Esophagus muscularis mucosa (tissue), 4 donors: ENCODE results near the gene PIK3CD. TPM values are rescaled to one million over a fixed set of nuclear protein-coding genes. Genes with fewer than 3 reads are reported as not detected.

ENCODE experiments used
- DNase-seq: peaks from one replicate; pipeline ENCODE4 v3.0.0-alpha.2; 2017; ENCODE audit errors: extremely low spot score
- H3K27ac ChIP-seq, 4 donors: fragments of 200-600 bp; sonication (generic); replicated peaks in 1 of 4; 1 replicate in 3 of 4; 2 replicates in 1 of 4; pipeline ENCODE4 v1.5.1; 2016 to 2019; ENCODE audit warnings: mild to moderate bottlenecking in 1 of 4
- H3K27me3 ChIP-seq, 4 donors: fragments of 200-600 bp; sonication (generic); one replicate each; pipeline versions ENCODE4 v1.5.1 to v1.6.0; 2016 to 2019
- H3K36me3 ChIP-seq, 4 donors: fragments of 200-600 bp; sonication (generic); one replicate each; pipeline ENCODE4 v1.5.1; 2016 to 2019
- H3K4me1 ChIP-seq, 4 donors: fragments of 200-600 bp; sonication (generic); one replicate each; pipeline ENCODE4 v1.5.1; 2016 to 2019
- H3K4me3 ChIP-seq, 4 donors: fragments of 200-600 bp; sonication (generic); 1 replicate in 2 of 4; 2 replicates in 2 of 4; pipeline ENCODE4 v1.5.1; 2016 to 2019; ENCODE audit warnings: mild to moderate bottlenecking in 4 of 4, moderate library complexity in 1 of 4
- H3K9me3 ChIP-seq, 4 donors: fragments of 200-600 bp; sonication (generic); 1 replicate in 3 of 4; 2 replicates in 1 of 4; pipeline ENCODE4 v1.5.1; 2016 to 2019
- EP300 ChIP-seq: sonication (generic); formaldehyde crosslinking; IDR thresholded peaks from one replicate; pipeline ENCODE4 v1.6.1; 2017; ENCODE audit warnings: antibody characterized with exemption
- POLR2A ChIP-seq: fragments of 450-650 bp; IDR thresholded peaks from one replicate; pipeline ENCODE4 v1.6.1; 2017; ENCODE audit warnings: antibody characterized with exemption, moderate library complexity, mild to moderate bottlenecking, low read depth
- POLR2AphosphoS5 ChIP-seq, 2 donors: sonication (generic); formaldehyde crosslinking; IDR thresholded peaks; one replicate each; pipeline ENCODE4 v1.6.1; 2017; ENCODE audit warnings: antibody characterized with exemption in 2 of 2
- WGBS: methylation state at CpG from one replicate; pipeline ENCODE4 v1.1.5; 2018; 5-methylcytosine and 5-hydroxymethylcytosine counted together
- intact Hi-C: fragments of 100-400 bp; cut with DNase I; formaldehyde crosslinking; loops from one replicate; pipeline ENCODE4 v1.15.1; 2023
- total RNA-seq, 4 donors: library from RNA; depleted of rRNA; stranded (reverse); fragments of >200 nt; gene quantifications; one replicate each; pipeline versions ENCODE4 v1.1.0 to v1.2.1, GENCODE V29; 2016
- TF ChIP-seq, protein P1 (sequence below), 3 experiments: fragments of 200-600 bp in 2 of 3; fragments of 450-650 bp in 1 of 3; sonication (generic) in 2 of 3; IDR thresholded peaks; one replicate each; pipeline ENCODE4 v1.5.1; 2017 to 2019; ENCODE audit warnings: antibody characterized with exemption in 3 of 3, mild to moderate bottlenecking in 2 of 3, moderate library complexity in 1 of 3

The PIK3CD gene
- total RNA-seq, 4 donors from 2014 or later: 7.9 to 30.4 (median 13.9) TPM

- H3K4me1 ChIP-seq: peaks cover 20 to 27% (median 23%) of the 10 kb centered on the region in 4 donors
- DNase-seq: no peak
- 52% methylated on average over 8 of the region's 12 CpGs for WGBS
- H3K36me3 ChIP-seq: peaks cover 15 to 67% (median 49%) of the 10 kb centered on the region in 4 donors
- intact Hi-C loops: no loop called here
- no peak for TF ChIP-seq POLR2A
- TF ChIP-seq, protein P1, sequence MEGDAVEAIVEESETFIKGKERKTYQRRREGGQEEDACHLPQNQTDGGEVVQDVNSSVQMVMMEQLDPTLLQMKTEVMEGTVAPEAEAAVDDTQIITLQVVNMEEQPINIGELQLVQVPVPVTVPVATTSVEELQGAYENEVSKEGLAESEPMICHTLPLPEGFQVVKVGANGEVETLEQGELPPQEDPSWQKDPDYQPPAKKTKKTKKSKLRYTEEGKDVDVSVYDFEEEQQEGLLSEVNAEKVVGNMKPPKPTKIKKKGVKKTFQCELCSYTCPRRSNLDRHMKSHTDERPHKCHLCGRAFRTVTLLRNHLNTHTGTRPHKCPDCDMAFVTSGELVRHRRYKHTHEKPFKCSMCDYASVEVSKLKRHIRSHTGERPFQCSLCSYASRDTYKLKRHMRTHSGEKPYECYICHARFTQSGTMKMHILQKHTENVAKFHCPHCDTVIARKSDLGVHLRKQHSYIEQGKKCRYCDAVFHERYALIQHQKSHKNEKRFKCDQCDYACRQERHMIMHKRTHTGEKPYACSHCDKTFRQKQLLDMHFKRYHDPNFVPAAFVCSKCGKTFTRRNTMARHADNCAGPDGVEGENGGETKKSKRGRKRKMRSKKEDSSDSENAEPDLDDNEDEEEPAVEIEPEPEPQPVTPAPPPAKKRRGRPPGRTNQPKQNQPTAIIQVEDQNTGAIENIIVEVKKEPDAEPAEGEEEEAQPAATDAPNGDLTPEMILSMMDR (IDR thresholded peaks at IDR 0.05): no peak
- no peak for TF ChIP-seq EP300
- TF ChIP-seq POLR2AphosphoS5 (IDR thresholded peaks at IDR 0.05): no peak
- H3K4me3 ChIP-seq: no peak overlapping the region
- H3K27ac ChIP-seq: no peak overlapping the region
- no peaks in the 10 kb centered on the region for H3K9me3 ChIP-seq
- H3K27me3 ChIP-seq: no peaks in the 10 kb centered on the region
Measured at GRCh38 chr1:9753121-9753531, 101.6 kb downstream of the PIK3CD start.

DNA sequence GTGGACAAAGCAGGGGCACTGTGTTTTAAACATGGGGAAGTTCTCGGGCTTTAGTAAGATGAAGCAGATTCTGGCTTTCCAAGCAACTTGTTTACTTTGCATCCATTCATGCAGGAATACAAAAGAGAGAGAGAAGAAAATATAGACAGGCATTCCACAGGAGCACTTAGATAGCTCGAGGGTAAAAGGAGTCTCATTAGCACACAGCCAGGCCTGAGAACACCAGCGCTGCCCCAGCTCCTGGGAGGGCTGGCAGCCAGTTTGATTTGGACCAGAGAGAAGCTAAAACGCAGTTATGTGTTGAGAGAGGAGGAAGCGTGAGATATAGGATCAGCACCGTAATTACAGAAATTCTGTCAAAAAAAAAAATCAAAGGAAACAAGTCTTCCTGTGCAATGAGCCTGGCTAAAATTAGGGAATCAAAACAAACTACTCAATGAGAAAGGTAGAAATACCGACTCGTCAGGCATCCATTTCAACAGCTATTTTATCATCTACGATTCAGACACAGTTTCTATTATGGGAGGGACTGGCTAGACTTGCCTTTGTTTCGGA lies 104.0 kb downstream of the PIK3CD start:
- Histone ChIP-seq H3K27me3 (no peaks in the 10 kb centered on the region), H3K4me3 (no peak overlapping the region), H3K36me3 (peaks cover 5 to 43% (median 26%) of the 10 kb centered on the region in 4 donors), H3K4me1 (peaks cover 23 to 44% (median 38%) of the 10 kb centered on the region in 4 donors), H3K9me3 (no peaks in the 10 kb centered on the region), H3K27ac (no peak overlapping the region)
- no peak for TF ChIP-seq POLR2A
- no peak for TF ChIP-seq POLR2AphosphoS5 (IDR thresholded peaks at IDR 0.05)
- TF ChIP-seq, protein P1 (IDR thresholded peaks at IDR 0.05): no peak
- TF ChIP-seq EP300: no peak
- intact Hi-C loops: no loop called here
- DNase-seq: no peak
- 40% methylated on average over 10 of the region's 10 CpGs for WGBS

GRCh38 chr1:9758559-9759121 lies 107.1 kb downstream of the PIK3CD start:
- DNase-seq: no peak
- no peaks in the 10 kb centered on the region for H3K9me3 ChIP-seq
- TF ChIP-seq EP300 (no peak), POLR2AphosphoS5 (IDR thresholded peaks at IDR 0.05) (no peak), POLR2A (no peak)
- TF ChIP-seq, protein P1 (IDR thresholded peaks at IDR 0.05): no peak
- peaks cover 18 to 38% (median 30%) of the 10 kb centered on the region in 4 donors for H3K4me1 ChIP-seq
- H3K27me3 ChIP-seq: no peaks in the 10 kb centered on the region
- peaks cover 0 to 25% (median 11%) of the 10 kb centered on the region in 4 donors for H3K36me3 ChIP-seq
- 89% methylated on average over 10 of the region's 10 CpGs for WGBS
- no peak overlapping the region for H3K4me3 ChIP-seq
- H3K27ac ChIP-seq: no peak overlapping the region
- intact Hi-C loops: no loop called here

DNA sequence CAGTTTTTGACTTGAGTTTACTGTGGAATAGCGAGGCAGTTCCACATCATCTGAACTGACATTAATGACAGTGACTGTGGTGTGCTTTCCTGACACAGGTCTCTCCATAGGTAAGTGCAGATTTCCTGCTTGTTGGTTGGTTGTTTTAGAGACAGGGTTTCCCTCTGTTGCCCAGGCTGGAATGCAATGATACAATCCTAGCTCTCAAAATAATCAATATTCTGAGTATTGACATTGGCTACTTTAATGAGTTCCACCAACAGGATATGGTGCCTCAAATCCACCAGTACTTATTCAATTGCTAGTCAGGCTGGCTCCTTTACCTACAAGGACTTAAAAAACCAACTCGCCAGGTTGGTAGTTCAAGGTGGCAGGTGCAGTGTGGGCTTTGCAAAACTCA lies 108.4 kb downstream of the PIK3CD start:
- TF ChIP-seq EP300 (no peak), POLR2A (no peak), POLR2AphosphoS5 (IDR thresholded peaks at IDR 0.05) (no peak)
- TF ChIP-seq, protein P1 (IDR thresholded peaks at IDR 0.05): no peak
- DNase-seq: no peak
- no peaks in the 10 kb centered on the region for H3K27me3 ChIP-seq
- H3K4me3 ChIP-seq: no peak overlapping the region
- WGBS: 84% methylated on average over 2 of the region's 2 CpGs
- peaks cover 18 to 38% (median 29%) of the 10 kb centered on the region in 4 donors for H3K4me1 ChIP-seq
- peaks cover 0 to 12% (median 5%) of the 10 kb centered on the region in 4 donors for H3K36me3 ChIP-seq
- no peaks in the 10 kb centered on the region for H3K9me3 ChIP-seq
- H3K27ac ChIP-seq: no peak overlapping the region
- intact Hi-C loops: no loop called here

DNA sequence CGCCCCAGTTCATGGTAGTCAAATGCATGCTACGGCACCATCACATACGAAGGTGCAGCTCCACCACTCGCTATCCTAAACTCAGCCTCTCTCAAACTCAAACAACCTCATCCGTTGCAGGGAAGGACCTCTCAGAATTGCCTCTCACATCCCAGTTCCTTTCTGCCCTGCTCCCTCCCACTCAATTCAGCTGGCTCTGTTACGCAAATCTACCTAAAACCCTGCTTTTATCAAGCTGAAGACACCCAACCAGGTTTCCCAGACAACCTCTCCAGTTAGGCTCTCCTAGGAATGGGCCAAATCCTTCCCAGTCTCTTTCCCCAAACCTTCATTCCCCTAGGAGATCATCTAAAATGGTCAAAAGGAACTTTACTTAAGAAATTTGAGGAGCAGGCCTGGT lies 109.3 kb downstream of the PIK3CD start:
- no peak overlapping the region for H3K27ac ChIP-seq
- no peaks in the 10 kb centered on the region for H3K27me3 ChIP-seq
- no peaks in the 10 kb centered on the region for H3K9me3 ChIP-seq
- H3K4me1 ChIP-seq: peaks cover 11 to 30% (median 22%) of the 10 kb centered on the region in 4 donors
- no peak overlapping the region for H3K4me3 ChIP-seq
- DNase-seq: no peak
- 98% methylated on average over 6 of the region's 6 CpGs for WGBS
- intact Hi-C loops: no loop called here
- peaks cover 0 to 11% (median 4%) of the 10 kb centered on the region in 4 donors for H3K36me3 ChIP-seq
- TF ChIP-seq POLR2A (no peak), POLR2AphosphoS5 (IDR thresholded peaks at IDR 0.05) (no peak), EP300 (no peak)
